ENCODE measurements around the gene GAREM2.

GAREM2 gene

DNA sequence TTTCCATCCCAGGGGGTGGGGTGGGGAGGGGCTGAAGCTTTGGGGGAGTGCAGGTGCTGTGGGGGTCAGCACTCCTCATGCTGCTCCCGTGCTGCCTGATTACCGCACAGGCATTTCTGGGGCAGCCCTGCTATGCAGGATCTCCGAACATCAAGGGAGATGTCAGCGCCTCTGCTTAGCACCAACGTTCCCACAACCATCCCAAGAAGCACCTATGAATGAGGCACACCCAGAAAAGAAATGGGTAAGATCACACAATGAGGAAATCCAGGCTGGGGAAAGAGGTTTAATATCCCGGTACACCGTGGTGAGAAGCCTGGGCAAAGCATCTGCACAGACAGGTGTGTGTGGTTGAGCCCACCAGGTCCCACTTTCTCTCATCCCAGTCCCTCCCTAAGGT lies 17.5 kb downstream of the GAREM2 start:
- H3K4me3 ChIP-seq (replicated peaks in 1 of 2; ENCODE audit: low read depth in 2 of 2, low read length in 2 of 2), result no peak overlapping the region
- DNase-seq (ENCODE audit: low read depth in 2 of 2), result no peak
- TF ChIP-seq, protein P1, sequence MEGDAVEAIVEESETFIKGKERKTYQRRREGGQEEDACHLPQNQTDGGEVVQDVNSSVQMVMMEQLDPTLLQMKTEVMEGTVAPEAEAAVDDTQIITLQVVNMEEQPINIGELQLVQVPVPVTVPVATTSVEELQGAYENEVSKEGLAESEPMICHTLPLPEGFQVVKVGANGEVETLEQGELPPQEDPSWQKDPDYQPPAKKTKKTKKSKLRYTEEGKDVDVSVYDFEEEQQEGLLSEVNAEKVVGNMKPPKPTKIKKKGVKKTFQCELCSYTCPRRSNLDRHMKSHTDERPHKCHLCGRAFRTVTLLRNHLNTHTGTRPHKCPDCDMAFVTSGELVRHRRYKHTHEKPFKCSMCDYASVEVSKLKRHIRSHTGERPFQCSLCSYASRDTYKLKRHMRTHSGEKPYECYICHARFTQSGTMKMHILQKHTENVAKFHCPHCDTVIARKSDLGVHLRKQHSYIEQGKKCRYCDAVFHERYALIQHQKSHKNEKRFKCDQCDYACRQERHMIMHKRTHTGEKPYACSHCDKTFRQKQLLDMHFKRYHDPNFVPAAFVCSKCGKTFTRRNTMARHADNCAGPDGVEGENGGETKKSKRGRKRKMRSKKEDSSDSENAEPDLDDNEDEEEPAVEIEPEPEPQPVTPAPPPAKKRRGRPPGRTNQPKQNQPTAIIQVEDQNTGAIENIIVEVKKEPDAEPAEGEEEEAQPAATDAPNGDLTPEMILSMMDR (IDR thresholded peaks at IDR 0.05; ENCODE audit: low read depth, low read length), result no peak

GRCh38 chr2:26191316-26192159 lies 18.6 kb downstream of the GAREM2 start:
- TF ChIP-seq, protein P1 (IDR thresholded peaks at IDR 0.05; ENCODE audit: low read depth, low read length), result no peak
- no peak for DNase-seq (ENCODE audit: low read depth in 2 of 2)
- H3K4me3 ChIP-seq (replicated peaks in 1 of 2; ENCODE audit: low read depth in 2 of 2, low read length in 2 of 2), result no peak overlapping the region

DNA sequence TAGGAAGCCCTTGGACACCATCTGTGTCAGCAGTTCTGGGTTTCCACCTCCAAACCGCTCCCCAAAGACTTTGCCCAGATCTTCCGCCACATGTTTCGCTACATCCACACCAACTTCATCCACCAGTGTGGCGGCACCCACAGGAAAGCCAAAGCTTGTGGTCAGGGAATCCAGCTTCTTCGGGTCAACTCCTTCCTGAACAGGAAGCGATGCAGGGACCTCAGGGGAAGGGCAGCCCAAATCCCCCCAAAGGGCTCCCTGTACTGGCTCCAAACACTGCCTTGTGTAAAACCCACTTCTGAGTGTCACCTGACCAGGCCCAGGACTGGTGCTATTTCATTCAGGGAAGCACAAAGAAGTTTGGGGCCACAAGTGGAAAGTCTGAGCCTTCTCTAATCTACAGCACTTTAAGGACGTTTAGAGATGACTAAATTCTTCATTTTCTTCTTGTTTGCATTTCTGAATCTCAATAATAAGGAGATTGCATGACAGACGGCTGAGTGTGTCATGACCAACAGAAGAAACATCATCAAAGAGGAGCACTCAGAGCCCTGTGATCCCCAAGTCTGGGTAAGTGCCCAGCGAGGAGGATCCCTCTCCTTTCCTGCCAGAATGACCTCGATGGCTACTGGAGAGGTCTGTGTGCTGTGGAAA lies 20.8 kb downstream of the GAREM2 start:
- DNase-seq (ENCODE audit: low read depth in 2 of 2), result no peak
- TF ChIP-seq, protein P1 (IDR thresholded peaks at IDR 0.05; ENCODE audit: low read depth, low read length), result no peak
- H3K4me3 ChIP-seq (replicated peaks in 1 of 2; ENCODE audit: low read depth in 2 of 2, low read length in 2 of 2), result no peak overlapping the region

GRCh38 chr2:26195040-26195984 lies 22.4 kb downstream of the GAREM2 start:
- DNase-seq (ENCODE audit: low read depth in 2 of 2), result no peak
- TF ChIP-seq, protein P1 (IDR thresholded peaks at IDR 0.05; ENCODE audit: low read depth, low read length), result no peak
- H3K4me3 ChIP-seq (replicated peaks in 1 of 2; ENCODE audit: low read depth in 2 of 2, low read length in 2 of 2), result no peak overlapping the region

DNA sequence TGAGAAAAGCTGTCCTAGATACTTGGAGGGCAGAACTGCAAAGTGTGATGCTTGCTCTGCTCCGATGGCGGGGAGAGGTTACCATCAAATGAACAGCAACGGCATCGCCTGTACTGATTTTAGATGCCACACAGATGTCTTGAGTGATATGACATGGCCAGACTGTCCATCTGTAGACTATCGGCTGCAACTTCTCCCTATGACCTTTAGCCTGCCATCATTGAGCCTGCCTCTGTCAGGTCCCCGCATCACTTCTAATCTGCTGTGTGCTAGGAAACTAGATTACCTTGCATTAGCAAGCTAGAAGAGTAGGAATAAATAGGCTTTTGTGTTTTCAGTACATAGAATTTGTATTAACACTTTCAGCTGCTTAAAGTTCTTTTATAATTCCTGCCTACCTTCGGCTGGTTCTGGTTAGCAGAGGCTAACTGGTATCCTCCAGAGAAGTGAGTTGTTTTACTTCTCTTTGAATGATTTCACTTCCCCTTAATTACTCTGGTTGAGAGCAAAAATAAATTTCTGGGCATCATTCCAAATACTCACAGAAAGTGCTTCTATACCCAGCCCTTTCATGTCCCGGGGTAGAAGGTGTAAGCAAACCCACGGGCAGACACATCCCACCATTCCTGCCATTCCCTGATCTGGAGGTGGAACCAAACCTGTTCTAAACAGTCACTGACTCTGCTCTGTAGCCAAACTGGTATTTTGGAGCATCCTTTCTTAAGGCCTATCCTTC lies 24.0 kb downstream of the GAREM2 start:
- TF ChIP-seq, protein P1 (IDR thresholded peaks at IDR 0.05; ENCODE audit: low read depth, low read length), result no peak
- DNase-seq (ENCODE audit: low read depth in 2 of 2), result no peak
- H3K4me3 ChIP-seq (replicated peaks in 1 of 2; ENCODE audit: low read depth in 2 of 2, low read length in 2 of 2), result no peak overlapping the region

DNA sequence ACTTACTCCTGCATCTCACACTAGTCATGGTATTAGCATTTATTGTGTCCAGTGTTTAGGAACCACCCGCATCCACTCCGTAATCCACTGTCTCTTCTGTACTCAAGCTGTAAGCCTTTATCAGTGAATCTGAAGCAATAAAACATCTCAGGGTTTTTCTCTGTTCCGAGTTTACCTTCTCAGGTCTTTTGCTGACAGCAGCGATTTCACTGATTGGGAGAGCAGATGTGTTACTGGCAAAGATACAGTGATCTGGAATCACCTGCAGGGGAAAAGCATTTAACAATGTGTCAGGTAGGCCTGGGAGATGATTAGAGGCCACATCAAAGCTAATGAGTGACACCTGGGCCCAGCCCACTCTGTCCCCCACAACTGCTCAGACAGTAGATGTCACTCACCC lies 24.6 kb downstream of the GAREM2 start:
- TF ChIP-seq, protein P1 (IDR thresholded peaks at IDR 0.05; ENCODE audit: low read depth, low read length), result no peak
- H3K4me3 ChIP-seq (replicated peaks in 1 of 2; ENCODE audit: low read depth in 2 of 2, low read length in 2 of 2), result no peak overlapping the region
- DNase-seq (ENCODE audit: low read depth in 2 of 2), result no peak

Measured in cardiac fibroblast (primary cell).